Endothelial cell of umbilical vein (primary cell): Measurements from ENCODE around the gene CIAPIN1.

ENCODE experiments used
- EZH2 ChIP-seq: IDR thresholded peaks from 2 replicates; pipeline ENCODE4 v1.6.1; 2012; ENCODE audit warnings: borderline replicate concordance, low read depth, mild to moderate bottlenecking, moderate library complexity, low read length, inconsistent platforms; ENCODE audit not compliant: severe bottlenecking
- POLR2A ChIP-seq: IDR thresholded peaks from 2 replicates; pipeline ENCODE4 v1.6.1; 2012; ENCODE audit warnings: low read depth, mild to moderate bottlenecking, control low read depth, low read length

DNA sequence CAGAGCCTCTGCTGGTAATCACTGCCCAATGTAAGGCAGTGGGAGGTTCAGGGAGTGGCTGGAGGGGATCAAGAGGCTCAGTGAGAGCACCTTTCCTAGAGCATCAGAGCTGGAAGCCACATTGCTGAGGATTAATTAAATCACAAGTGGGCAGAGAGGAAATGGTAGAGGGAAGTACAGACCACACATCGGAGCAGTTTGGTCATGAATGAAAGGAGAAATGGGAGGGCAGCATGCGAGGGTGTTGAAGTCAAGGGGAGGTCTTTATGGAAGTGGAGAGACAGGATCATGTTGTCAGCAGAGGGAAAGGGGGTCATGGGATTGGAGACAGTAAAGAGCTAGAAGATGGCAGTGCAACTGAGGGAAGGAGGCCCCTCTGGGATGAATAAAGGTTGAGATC is 40.3 kb downstream of the CIAPIN1 start:
- TF ChIP-seq POLR2A (no peak), EZH2 (no peak)
